Measurements from ENCODE around the gene SCD5. TPM values are rescaled to one million over a fixed set of nuclear protein-coding genes. Genes with fewer than 3 reads are reported as not detected.

Gene SCD5
- total RNA-seq, 4 donors from 2014 or later: 0.70 to 5.0 (median 3.0) TPM

DNA sequence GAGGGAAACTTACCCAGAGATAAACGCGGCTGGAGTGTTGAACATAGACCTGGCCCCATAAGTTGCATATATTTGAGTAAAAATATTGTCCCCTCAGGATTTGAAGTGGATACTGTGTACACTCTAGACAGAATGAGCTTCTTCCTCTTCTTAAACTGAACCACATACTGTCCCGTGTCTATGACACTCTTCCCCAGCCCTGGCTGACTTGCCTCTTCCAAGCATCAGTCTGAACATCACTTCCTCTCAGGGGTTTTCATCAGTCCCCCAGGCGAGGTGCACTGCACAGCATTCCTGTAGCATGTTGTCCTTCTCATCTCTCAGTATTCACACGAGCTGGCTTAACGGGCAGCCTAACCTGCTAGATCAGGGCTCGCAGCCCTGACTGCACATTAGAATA is 156.3 kb downstream of the SCD5 start:
- DNase-seq: no peak
- no peak overlapping the region for H3K4me3 ChIP-seq
- no peak overlapping the region for H3K27ac ChIP-seq
- H3K9me3 ChIP-seq: no peaks in the 10 kb centered on the region
- H3K36me3 ChIP-seq: no peaks in the 10 kb centered on the region
- no peaks in the 10 kb centered on the region for H3K4me1 ChIP-seq
- no peaks in the 10 kb centered on the region for H3K27me3 ChIP-seq
- TF ChIP-seq, protein P1, sequence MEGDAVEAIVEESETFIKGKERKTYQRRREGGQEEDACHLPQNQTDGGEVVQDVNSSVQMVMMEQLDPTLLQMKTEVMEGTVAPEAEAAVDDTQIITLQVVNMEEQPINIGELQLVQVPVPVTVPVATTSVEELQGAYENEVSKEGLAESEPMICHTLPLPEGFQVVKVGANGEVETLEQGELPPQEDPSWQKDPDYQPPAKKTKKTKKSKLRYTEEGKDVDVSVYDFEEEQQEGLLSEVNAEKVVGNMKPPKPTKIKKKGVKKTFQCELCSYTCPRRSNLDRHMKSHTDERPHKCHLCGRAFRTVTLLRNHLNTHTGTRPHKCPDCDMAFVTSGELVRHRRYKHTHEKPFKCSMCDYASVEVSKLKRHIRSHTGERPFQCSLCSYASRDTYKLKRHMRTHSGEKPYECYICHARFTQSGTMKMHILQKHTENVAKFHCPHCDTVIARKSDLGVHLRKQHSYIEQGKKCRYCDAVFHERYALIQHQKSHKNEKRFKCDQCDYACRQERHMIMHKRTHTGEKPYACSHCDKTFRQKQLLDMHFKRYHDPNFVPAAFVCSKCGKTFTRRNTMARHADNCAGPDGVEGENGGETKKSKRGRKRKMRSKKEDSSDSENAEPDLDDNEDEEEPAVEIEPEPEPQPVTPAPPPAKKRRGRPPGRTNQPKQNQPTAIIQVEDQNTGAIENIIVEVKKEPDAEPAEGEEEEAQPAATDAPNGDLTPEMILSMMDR (IDR thresholded peaks at IDR 0.05): no peak
- TF ChIP-seq POLR2A (IDR thresholded peaks at IDR 0.05): no peak

- H3K9me3 ChIP-seq: no peaks in the 10 kb centered on the region
- DNase-seq: no peak
- no peaks in the 10 kb centered on the region for H3K4me1 ChIP-seq
- TF ChIP-seq, protein P1 (IDR thresholded peaks at IDR 0.05): no peak
- no peak for TF ChIP-seq POLR2A (IDR thresholded peaks at IDR 0.05)
- H3K36me3 ChIP-seq: no peaks in the 10 kb centered on the region
- no peaks in the 10 kb centered on the region for H3K27me3 ChIP-seq
- no peak overlapping the region for H3K27ac ChIP-seq
- no peak overlapping the region for H3K4me3 ChIP-seq
These were observed 158.1 kb downstream of the SCD5 start for GRCh38 chr4:82640540-82640939.

DNA sequence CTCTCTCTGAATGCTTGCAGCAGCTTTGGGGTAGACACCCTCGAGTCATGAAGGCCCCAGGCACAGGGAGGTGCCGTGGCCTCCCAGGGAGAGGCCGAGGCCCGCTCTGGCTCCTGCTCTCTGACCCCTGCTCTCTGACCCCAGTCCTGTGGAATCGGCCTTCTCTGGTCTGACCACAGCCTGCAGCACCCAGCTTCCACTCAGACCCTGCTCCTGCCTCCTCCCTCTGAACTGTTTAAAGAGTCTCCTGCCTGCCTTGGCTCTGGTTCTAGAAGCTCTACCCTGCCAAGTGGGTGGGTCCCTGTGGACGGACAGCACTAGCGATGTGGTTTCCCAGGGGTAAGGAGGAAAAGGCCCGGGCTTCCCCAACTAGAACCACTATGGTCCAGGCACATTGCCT is 158.6 kb downstream of the SCD5 start:
- no peak for DNase-seq
- no peaks in the 10 kb centered on the region for H3K9me3 ChIP-seq
- H3K4me1 ChIP-seq: no peaks in the 10 kb centered on the region
- TF ChIP-seq POLR2A (IDR thresholded peaks at IDR 0.05): no peak
- TF ChIP-seq, protein P1 (IDR thresholded peaks at IDR 0.05): no peak
- no peaks in the 10 kb centered on the region for H3K27me3 ChIP-seq
- H3K36me3 ChIP-seq: no peaks in the 10 kb centered on the region
- H3K4me3 ChIP-seq: no peak overlapping the region
- no peak overlapping the region for H3K27ac ChIP-seq

DNA sequence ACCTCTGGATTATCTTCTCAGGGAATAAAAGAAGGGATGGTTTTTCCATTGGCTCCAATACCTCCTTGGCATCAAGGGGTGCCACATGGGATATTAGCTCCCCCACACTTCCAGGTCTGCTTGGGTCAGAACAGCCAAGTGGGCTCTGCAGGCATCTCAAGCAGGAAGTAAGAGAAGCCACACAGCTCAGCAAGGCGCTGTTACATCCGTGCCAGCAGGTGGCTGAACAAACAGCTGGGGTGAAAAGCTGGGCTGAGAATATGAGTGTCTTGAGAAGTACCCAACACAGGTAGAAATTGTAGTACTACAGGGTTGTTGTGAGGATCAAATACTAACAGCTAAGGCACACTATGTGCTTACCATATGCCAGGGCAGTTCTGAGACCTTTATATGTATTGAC is 160.1 kb downstream of the SCD5 start:
- no peaks in the 10 kb centered on the region for H3K27me3 ChIP-seq
- no peak for DNase-seq
- TF ChIP-seq POLR2A (IDR thresholded peaks at IDR 0.05): no peak
- TF ChIP-seq, protein P1 (IDR thresholded peaks at IDR 0.05): no peak

DNA sequence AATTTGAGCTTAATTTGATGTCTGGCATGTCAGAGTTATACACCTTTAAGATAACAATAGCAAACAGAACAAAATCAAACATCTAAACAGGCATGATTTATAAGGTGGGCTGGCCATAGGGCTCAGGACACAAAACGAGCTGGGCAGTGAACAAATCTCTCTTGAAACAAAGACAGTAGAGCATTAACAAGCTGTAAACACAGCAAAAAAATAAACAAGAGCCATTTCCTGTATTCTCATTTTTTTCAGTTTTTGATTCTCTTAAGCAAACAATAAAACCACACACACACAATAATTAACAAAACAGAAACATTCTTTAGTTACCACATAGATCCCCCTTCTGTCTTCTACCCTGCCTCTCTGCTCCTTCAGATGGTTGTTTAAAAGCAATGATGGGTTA is 168.5 kb downstream of the SCD5 start:
- Histone ChIP-seq H3K36me3 (no peaks in the 10 kb centered on the region), H3K27ac (no peak overlapping the region), H3K27me3 (no peaks in the 10 kb centered on the region), H3K4me3 (no peak overlapping the region), H3K4me1 (no peaks in the 10 kb centered on the region), H3K9me3 (no peaks in the 10 kb centered on the region)
- TF ChIP-seq, protein P1 (IDR thresholded peaks at IDR 0.05): no peak
- no peak for TF ChIP-seq POLR2A (IDR thresholded peaks at IDR 0.05)
- no peak for DNase-seq

More for the DNA sequence above, 160.1 kb downstream of the SCD5 start:
- Histone ChIP-seq H3K36me3 (no peaks in the 10 kb centered on the region), H3K4me3 (no peak overlapping the region), H3K27ac (no peak overlapping the region), H3K4me1 (no peaks in the 10 kb centered on the region), H3K9me3 (no peaks in the 10 kb centered on the region)

All from Peyer's patch (tissue), 4 donors.